AG04449 (cell line): ENCODE data around the gene APC2.

ENCODE experiments used
- CTCF ChIA-PET: fragments of 350-600 bp; formaldehyde crosslinking; extraction: SDS; loops from one replicate; lab custom pipeline; 2021; ENCODE audit warnings: antibody characterized with exemption; lab: Yijun Ruan, JAX
- POLR2A ChIA-PET: fragments of 400-600, 350-600 bp; formaldehyde crosslinking; extraction: SDS; loops from one replicate; lab custom pipeline; 2020; ENCODE audit warnings: antibody characterized with exemption, inconsistent platforms; lab: Yijun Ruan, JAX
- DNase-seq: peaks from one replicate; pipeline ENCODE4 v3.0.0-alpha.2; 2010; ENCODE audit warnings: low read depth, low spot score
- H3K4me3 ChIP-seq: 2 replicates; pipeline ENCODE4 v1.5.1; 2011; ENCODE audit warnings: low read depth, mild to moderate bottlenecking, control low read depth, low read length
- TF ChIP-seq, protein P1 (sequence below): IDR thresholded peaks from one replicate; pipeline ENCODE4 v1.5.1; 2011; ENCODE audit warnings: mild to moderate bottlenecking, moderate library complexity, low read length, control low read depth, inconsistent platforms; ENCODE audit not compliant: insufficient read depth; ENCODE audit errors: missing control alignments

The APC2 gene

DNA sequence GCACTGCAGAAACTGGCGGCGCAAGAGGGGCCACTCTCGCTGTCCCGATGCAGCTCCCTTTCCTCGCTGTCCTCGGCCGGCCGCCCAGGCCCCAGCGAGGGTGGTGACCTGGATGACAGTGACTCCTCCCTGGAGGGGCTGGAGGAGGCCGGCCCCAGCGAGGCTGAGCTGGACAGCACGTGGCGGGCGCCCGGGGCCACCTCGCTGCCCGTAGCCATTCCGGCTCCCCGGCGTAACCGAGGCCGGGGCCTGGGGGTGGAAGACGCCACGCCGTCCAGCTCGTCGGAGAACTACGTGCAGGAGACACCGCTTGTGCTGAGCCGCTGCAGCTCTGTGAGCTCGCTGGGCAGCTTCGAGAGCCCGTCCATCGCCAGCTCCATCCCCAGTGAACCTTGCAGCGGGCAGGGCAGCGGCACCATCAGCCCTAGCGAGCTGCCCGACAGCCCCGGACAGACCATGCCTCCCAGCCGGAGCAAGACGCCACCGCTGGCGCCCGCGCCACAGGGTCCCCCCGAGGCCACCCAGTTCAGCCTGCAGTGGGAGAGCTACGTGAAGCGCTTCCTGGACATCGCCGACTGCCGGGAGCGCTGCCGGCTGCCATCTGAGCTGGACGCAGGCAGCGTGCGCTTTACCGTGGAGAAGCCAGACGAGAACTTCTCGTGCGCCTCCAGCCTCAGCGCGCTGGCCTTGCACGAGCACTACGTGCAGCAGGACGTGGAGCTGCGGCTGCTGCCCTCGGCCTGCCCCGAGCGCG is 16.7 kb downstream of the APC2 start:
- TF ChIP-seq, protein P1, sequence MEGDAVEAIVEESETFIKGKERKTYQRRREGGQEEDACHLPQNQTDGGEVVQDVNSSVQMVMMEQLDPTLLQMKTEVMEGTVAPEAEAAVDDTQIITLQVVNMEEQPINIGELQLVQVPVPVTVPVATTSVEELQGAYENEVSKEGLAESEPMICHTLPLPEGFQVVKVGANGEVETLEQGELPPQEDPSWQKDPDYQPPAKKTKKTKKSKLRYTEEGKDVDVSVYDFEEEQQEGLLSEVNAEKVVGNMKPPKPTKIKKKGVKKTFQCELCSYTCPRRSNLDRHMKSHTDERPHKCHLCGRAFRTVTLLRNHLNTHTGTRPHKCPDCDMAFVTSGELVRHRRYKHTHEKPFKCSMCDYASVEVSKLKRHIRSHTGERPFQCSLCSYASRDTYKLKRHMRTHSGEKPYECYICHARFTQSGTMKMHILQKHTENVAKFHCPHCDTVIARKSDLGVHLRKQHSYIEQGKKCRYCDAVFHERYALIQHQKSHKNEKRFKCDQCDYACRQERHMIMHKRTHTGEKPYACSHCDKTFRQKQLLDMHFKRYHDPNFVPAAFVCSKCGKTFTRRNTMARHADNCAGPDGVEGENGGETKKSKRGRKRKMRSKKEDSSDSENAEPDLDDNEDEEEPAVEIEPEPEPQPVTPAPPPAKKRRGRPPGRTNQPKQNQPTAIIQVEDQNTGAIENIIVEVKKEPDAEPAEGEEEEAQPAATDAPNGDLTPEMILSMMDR: no peak
- POLR2A ChIA-PET: no interaction called here
- CTCF ChIA-PET: interaction anchor here (1.1 to 2.8 kb wide), 8 partner anchors 8 to 186 kb away, joined by 3 to 16 read pairs (median 4); partner anchors contain the start of gene APC2
- DNase-seq: no peak
- H3K4me3 ChIP-seq: no peak overlapping the region

DNA sequence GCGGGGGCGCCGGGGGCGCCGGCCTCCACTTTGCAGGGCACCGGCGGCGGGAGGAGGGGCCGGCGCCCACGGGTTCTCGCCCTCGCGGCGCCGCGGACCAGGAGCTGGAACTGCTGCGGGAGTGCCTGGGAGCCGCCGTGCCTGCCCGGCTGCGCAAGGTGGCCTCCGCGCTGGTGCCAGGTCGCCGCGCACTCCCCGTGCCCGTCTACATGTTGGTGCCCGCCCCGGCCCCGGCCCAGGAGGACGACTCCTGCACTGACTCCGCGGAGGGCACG is 17.2 kb downstream of the APC2 start:
- TF ChIP-seq, protein P1: no peak
- ChIA-PET CTCF (interaction anchor here (1.2 to 2.8 kb wide), 6 partner anchors 9 to 124 kb away, joined by 3 to 16 read pairs (median 5); no protein-coding TSS in a partner anchor), POLR2A (no interaction called here)
- no peak for DNase-seq
- H3K4me3 ChIP-seq: no peak overlapping the region

DNA sequence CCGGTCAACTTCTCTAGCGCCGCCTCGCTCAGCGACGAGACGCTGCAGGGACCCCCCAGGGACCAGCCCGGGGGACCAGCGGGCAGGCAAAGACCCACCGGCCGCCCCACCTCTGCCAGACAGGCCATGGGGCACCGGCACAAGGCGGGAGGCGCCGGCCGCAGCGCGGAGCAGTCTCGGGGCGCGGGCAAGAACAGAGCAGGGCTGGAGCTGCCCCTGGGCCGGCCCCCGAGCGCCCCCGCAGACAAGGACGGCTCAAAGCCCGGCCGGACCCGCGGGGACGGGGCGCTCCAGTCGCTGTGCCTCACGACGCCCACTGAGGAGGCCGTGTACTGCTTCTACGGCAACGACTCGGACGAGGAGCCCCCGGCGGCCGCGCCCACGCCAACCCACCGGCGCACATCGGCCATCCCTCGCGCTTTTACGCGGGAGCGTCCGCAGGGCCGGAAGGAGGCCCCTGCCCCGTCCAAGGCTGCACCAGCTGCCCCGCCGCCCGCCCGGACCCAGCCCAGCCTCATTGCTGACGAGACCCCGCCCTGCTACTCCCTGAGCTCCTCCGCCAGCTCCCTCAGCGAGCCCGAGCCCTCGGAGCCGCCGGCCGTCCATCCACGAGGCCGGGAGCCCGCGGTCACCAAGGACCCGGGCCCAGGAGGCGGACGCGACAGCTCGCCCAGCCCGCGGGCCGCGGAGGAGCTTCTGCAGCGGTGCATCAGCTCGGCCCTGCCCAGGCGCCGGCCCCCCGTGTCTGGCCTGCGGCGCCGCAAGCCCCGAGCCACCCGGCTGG is 17.8 kb downstream of the APC2 start:
- DNase-seq: no peak
- TF ChIP-seq, protein P1: no peak
- CTCF ChIA-PET: interaction anchor here (1.2 to 2.8 kb wide), 9 partner anchors 9 to 224 kb away, joined by 3 to 16 read pairs (median 6); no protein-coding TSS in a partner anchor
- H3K4me3 ChIP-seq: no peak overlapping the region
- POLR2A ChIA-PET: interaction anchor here (0.6 kb wide), 1 partner anchor 192 kb away, joined by 3 read pairs; the partner anchor contains the start of gene FAM174C

DNA sequence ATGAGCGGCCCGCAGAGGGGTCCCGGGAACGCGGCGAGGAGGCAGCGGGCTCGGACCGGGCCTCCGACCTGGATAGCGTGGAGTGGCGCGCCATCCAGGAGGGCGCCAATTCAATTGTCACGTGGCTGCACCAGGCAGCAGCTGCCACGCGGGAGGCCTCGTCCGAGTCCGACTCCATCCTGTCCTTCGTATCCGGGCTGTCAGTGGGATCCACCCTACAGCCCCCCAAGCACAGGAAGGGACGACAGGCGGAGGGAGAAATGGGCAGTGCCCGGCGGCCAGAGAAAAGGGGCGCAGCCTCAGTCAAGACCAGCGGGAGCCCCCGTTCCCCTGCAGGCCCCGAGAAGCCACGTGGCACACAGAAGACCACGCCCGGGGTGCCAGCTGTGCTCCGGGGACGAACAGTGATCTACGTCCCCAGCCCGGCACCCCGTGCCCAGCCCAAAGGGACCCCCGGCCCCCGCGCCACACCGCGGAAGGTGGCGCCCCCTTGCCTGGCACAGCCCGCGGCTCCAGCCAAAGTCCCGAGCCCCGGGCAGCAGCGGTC is 18.4 kb downstream of the APC2 start:
- ChIA-PET CTCF (interaction anchor here (1.2 to 1.7 kb wide), 5 partner anchors 9 to 224 kb away, joined by 4 to 8 read pairs (median 6); no protein-coding TSS in a partner anchor), POLR2A (interaction anchor here (0.6 kb wide), 1 partner anchor 193 kb away, joined by 3 read pairs; the partner anchor contains the start of gene FAM174C)
- no peak for DNase-seq
- TF ChIP-seq, protein P1: no peak
- H3K4me3 ChIP-seq: no peak overlapping the region

DNA sequence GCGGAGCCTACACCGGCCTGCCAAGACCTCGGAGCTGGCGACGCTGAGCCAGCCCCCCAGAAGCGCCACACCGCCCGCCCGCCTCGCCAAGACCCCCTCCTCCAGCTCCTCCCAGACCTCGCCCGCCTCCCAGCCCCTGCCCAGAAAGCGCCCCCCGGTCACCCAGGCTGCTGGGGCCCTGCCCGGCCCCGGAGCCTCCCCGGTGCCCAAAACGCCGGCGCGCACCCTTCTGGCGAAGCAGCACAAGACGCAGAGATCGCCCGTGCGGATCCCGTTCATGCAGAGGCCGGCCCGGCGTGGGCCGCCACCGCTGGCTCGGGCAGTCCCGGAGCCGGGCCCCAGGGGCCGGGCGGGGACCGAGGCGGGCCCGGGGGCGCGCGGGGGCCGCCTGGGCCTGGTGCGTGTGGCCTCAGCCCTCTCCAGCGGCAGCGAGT is 18.9 kb downstream of the APC2 start:
- CTCF ChIA-PET: interaction anchor here (1.2 to 1.7 kb wide), 5 partner anchors 9 to 225 kb away, joined by 4 to 8 read pairs (median 6); no protein-coding TSS in a partner anchor

More for the DNA sequence above, 18.9 kb downstream of the APC2 start:
- peak overlapping the region; percentile 15; the same call in 1 of the 2 replicates for H3K4me3 ChIP-seq
- no peak for DNase-seq
- TF ChIP-seq, protein P1: no peak
- POLR2A ChIA-PET: no interaction called here
